ENCODE data around the gene ZNF217. TPM values are rescaled to one million over a fixed set of nuclear protein-coding genes. Genes with fewer than 3 reads are reported as not detected.
"Not testable (repeated sequence)": the region's sequence is repeated elsewhere in the genome, so short reads cannot be mapped to it uniquely, and the experiment has no call there.

Gene ZNF217
- polyA plus RNA-seq, 5 donors = 18.5 to 27.5 (median 26.3) TPM

DNA sequence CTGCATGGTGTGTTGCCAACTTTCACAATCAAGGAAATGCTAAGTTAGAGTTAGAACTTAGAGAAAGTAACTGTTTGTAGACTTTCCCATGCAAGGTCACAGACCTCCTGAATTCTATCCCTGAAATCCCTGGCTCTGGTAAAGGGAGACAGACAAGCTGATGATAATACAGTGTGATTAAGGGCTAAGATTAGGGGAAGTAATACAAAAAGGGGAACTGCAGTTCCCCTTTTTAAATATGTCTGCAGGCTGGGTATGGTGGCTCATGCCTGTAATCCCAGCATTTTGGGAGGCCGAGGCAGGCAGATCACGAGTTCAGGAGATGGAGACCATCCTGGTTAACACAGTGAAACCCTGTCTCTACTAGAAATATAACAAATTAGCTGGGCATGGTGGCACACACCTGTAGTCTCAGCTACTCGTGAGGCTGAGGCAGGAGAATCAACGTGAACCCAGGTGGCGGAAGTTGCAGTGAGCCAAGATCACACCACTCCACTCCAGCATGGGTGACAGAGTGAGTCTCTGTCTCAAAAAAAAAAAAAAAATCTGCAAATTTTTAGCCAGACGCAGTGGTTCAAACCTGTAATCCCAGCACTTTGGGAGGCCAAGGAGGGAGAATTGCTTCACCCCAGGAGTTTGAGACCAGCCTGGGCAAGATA lies 60.9 kb downstream of the ZNF217 start:
- not testable (repeated sequence) for DNase-seq

DNA sequence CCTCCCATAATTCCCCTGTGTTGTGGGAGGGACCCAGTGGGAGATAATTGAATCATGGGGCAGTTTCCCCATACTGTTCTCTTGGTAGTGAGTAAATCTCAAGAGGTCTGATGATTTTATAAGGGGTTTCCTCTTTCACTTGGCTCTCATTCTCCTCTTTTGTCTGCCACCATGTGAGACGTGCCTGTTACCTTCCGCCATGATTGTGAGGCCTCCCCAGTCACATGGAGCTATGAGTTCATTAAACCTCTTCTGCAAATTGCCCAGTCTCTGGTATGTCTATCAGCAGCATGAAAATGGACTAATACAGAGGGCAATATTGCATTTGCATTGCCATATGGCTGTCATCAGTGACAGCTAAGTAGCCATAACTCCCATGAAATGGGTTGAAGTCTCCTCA lies 63.2 kb downstream of the ZNF217 start:
- DNase-seq = no peak

DNA sequence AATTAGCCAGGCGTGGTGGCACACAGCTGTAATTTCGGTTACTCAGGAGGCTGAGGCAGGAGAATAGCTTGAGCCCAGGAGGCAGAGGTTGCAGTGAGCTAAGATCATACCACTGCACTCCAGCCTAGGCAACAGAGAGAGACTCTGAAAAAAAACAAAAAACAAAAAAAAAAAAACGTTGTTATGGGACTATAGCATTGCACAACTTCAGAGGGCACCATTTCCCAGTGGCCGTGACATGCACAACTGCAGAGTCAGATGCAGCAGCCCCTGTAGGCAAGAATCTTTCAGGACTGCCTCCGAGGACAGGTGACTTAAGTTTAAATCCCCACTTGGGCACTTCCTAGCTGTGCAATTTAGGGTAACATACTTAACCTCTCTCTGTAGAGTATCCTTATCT lies 64.0 kb downstream of the ZNF217 start:
- DNase-seq = no peak

DNA sequence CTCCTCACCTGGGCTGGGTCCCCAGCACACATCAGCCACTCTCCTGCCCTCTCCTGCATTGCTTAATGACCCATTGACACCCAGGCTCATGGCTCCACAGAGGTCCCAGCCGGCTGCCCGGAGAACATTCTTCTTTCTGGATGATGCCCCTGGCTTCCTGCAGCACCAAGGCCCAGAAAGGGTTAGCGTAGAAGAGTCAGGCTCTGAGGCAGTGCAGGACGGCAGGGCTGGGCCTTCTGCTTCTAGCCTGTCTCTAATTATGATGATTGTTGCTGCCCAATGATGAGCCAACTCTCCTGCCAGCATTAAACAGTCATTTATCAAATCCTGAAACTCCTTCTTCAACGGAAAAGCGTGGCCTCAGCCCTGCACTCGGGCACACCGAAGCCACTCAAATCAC lies 66.4 kb downstream of the ZNF217 start:
- DNase-seq = no peak

DNA sequence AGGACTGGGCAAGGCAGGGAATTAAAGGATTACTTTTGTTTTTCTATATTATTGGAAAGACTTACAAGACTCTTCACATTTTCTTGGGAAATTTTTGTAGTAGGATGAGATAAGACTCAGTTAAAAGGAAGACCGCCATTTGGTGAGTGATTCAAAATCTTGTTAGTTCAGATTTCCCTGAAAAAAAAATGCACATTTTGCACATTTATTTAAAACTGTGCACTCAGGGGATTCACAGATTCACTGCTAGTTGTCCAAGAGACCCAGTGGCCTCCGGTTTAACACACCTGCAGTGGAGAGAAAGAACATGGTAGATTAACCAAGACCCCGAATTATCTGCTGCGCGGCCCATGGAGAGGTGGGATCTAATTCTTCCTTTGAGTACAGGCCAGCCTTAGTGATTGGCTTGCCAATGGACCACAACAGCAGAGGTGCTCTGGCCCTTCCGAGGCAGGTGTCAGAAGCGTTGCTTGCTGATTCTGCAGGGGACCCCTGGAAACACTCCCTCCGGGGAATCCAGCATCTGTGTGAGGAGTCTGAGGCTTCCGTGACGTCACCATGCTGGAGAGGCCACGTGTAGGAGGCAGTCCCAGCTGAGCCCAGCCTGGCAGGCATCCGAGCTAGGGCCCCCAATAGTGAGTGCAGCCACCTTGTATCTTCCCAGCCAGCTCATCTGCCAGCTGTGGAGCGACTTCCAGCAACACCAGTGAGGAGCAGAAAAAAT lies 68.9 kb downstream of the ZNF217 start:
- no peak for DNase-seq

DNA sequence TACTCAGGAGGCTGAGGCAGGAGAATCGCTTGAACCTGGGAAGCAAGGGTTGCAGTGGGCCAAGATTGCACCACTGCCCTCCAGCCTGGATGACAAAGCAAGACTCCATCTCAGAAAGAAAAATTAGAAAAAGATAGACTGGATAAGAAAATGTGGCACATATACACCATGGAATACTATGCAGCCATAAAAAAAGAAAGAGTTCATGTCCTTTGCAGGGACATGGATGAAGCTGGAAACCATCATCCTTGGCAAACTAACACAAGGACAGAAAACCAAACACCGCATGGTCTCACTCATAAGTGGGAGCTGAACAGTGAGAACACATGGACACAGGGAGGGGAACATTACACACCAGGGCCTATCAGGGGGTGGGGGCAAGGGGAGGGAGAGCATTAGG lies 70.0 kb downstream of the ZNF217 start:
- not testable (repeated sequence) for DNase-seq

DNA sequence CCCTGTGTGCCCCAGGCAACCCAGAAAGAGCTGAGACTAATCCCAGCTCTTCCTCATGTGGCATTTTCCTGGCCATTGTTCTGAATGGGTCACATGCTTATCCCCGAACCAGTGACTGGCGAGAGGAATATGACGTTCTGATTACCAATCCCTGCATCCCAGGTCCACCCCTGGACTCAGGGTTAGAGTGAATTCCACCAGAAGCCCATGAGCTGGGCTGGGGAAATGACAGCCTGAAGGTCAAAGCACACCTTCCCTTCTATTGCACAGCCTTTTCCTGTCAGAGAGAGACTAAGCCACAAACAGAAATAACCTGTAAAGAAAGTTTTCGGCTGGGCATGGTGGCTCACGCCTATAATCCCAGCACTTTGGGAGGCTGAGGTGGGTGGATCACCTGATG lies 70.9 kb downstream of the ZNF217 start:
- DNase-seq = no peak

DNA sequence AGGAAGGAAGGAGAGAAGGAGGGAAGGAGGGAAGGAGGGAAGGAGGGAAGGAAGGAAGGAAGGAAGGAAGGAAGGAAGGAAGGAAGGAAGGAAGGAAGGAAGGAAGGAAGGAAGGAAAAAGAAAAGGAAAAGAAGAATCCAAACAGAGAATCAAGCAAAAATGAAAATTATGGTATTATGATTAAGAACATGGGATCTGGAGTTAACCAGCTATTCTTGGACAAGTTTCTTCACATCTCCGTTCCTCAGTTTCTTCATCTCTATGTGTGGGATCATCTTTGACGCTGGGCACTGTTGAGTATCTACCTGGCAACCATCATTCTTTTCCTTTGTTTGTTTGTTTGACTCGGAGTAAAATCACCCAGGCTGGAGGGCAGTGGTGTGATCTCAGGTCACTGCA lies 71.6 kb downstream of the ZNF217 start:
- DNase-seq = no peak

DNA sequence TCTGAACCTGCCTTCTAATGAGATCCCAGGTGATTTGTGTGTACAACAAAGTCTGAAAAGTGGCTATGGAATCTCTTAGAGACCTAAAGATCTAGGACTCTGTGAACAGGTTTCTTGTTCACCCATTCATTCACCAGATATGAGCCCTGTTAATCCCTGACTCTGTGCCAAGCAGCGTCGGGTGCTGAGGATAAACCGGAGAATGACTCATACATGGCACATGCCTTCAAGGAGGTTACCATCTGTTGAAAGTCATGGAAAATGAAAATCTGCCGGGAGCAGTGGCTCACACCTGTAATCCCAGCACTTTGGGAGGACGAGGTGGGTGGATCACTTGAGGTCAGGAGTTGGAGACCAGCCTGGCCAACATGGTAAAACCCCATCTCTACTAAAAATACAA lies 72.2 kb downstream of the ZNF217 start:
- DNase-seq = not testable (repeated sequence)

DNA sequence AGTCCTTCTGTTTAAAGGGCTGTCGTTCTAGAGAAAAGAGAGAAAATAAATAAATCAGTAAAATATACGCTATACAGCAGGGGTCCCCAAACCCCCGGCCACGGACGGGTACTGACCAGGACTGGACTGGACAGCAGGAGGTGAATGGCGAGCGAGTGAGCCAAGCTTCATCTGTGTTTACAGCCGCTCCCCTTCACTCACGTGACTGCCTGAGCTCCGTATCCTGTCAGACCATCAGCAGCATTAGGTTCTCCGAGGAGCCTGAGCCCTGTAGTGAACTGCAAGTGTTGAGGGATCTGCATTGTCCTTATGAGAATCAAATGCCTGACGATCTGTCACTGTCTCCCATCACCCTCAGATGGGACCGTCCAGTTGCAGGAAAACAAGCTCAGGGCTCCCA lies 76.5 kb downstream of the ZNF217 start:
- no peak for DNase-seq
